CD4-positive, alpha-beta T cell treated with Interferon gamma for 1 hour (primary cell): ENCODE measurements around the gene RASGRF2.
"Not testable (repeated sequence)": the region's sequence is repeated elsewhere in the genome, so short reads cannot be mapped to it uniquely, and the experiment has no call there.

Source experiments
- DNase-seq: peaks from one replicate; pipeline ENCODE4 v3.0.0-alpha.2; 2020

The RASGRF2 gene

GRCh38 chr5:81246697-81247096 is 286.5 kb downstream of the RASGRF2 start:
- no peak for DNase-seq

- DNase-seq, result no peak
These were observed 287.3 kb downstream of the RASGRF2 start for GRCh38 chr5:81247441-81247972.

DNA sequence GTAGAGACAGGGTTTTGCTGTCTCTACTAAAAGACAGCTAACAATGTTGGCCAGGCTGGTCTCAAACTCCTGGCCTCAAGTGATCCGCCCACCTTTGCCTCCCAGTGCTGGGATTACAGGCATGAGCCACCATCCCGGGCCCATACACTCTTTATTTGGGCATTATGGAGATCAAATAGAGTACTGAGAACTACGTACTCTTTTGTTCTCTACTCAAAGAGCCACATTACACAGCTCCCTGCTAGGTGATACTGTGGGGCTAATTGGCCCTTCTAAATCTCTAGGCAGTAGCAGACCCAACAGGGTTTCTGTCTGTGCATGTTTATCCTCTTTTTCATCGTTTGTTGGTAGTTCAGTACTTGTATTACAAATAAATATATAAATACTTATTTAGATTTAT is 289.1 kb downstream of the RASGRF2 start:
- DNase-seq, result no peak

GRCh38 chr5:81250004-81250403 is 289.8 kb downstream of the RASGRF2 start:
- no peak for DNase-seq

DNA sequence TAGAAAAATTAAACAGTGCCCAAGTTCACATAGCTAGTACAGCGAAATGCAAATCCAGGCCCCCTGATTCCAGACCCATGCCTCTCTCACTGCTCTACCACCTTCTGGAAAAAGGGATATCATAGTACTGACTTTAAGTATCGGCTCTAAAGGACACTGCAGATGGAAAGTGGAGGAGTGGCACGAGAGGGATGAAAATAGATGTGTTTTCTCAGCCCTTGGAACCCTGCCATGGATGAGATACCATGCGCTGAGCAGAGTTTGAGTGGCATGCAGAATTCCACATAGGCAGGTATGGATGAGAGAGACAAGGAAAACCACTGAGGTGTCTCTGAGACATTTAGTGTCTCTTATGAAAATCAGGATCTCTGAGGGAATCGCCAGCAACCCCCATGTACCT is 291.8 kb downstream of the RASGRF2 start:
- no peak for DNase-seq

DNA sequence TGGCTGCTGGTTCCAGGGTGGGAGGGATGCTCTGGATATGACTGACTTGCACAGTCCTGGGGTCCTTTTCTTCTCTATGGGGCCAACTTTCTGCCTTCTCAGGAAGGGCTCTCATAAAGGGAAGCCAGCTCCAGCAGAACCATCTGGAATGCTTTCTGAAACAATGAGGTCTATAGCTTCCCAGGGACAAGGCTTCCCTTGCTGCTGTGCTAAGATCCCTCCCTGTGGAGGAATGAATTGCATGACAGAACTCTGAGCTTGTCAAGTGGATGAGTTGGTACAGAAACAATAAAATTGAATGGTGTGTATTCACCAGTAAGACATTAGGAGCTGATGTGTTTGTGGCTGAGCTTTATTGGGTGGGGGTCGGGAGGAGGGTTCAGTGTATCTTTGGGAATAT is 292.7 kb downstream of the RASGRF2 start:
- DNase-seq, result no peak

DNA sequence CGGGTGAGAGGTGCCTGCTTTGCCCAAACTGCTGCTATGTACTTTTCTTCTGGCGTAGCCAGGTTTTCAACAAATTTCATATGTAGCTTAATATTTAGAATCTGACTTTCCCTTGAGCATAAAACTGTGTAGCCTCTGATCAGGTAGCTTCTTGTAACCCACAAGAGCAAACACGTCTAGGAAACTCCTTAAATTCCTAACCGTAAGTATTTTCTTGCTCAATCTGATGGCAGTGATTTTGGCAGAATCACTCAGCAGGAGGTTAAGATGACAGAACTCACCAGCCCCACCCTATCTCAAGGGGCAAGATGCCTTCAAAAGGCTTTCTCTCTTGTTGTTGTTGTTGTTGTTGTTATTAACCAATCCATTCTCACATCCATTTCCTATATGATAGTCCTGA is 293.7 kb downstream of the RASGRF2 start:
- no peak for DNase-seq

- DNase-seq, result no peak
These were observed 294.9 kb downstream of the RASGRF2 start for GRCh38 chr5:81254886-81255559.

- no peak for DNase-seq
These were observed 296.6 kb downstream of the RASGRF2 start for GRCh38 chr5:81256766-81257165.

DNA sequence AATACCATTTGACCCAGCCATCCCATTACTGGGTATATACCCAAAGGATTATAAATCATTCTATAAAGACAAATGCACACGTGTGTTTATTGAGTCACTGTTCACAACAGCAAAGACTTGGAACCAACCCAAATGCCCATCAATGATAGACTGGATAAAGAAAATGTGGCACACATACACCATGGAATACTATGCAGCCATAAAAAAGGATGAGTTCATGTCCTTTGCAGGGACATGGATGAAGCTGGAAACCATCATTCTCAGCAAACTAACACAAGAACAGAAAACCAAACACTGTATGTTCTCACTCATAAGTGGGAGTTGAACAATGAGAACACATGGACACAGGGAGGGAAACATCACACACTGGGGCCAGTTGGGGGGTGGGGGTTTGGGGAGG is 302.6 kb downstream of the RASGRF2 start:
- DNase-seq, result not testable (repeated sequence)

DNA sequence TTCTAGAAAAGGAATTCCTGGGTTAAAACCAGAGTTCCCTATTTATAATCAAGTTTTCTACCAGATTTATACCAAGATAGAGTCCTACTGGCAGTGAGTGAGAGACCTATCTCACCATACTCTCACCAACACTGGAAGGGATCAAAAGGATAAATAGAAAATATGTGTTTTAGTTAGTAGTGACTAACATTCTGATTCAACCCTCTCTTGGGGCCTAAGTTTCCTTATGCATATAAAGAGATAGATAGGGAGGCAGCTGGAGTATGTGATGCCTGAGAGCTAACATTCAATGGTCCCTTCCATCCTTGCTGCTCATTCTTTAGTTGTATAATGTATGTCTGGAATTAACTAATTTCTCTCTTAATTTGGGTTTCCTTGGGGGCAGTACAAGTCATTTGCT is 304.9 kb downstream of the RASGRF2 start:
- DNase-seq, result no peak

DNA sequence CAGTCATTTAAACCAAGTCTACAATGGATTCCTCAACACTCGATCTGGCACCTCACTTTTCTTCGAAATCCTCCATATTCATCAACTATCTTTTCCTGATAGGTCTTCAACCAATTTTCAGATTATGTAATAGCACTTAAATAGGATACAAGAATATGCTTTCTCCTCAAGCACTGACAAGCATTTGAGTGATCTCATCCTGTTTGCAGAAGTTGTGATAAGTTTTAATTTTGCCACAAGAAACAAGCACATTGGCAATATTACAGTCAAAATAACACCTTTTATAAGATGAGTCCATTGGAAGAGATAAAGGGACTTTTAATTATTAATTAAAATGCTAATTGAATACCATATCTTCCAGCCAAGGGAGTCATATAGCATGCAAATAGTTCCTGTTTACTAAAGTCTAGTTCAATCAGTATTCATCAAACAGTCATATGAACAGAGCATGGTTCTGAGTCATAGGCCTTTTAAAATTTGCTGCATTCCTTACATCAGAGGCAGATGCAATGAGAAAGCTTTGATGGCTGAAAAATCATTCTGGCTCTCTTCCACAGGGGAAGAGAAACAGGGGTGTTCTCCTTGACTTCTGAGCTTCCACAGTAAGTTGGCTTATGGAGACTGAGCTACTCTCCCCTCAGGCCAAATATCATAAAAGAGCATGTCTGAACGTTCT is 308.5 kb downstream of the RASGRF2 start:
- no peak for DNase-seq

- no peak for DNase-seq
These were observed 309.7 kb downstream of the RASGRF2 start for GRCh38 chr5:81269751-81270393.

DNA sequence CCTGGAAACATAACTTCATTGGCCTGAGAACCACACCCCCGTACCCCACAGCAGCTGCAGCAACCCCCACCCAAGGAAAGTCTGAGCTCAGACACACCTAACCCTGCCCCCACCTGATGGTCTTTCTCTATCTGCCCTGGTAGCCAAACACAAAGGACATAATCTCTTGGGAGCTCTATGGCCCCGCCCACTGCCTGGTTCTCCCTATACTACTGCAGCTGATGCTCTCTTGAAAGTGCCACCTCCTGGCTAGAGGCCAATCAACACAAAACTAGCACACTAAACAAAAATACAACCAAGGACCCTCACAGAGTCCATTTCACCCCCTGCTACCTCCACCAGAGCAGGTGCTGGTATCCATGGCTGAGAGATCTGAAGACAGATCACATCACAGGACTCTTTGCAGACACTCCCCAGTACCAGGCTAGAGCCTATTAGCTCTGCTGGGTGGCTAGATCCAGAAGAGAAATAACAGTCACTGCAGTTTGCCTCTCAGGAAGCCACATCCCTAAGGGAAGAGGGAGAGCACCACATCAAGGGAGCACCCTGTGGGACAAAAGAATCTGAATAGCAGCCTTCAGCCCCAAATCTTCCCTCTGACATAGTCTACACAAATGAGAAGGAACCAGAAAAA is 310.3 kb downstream of the RASGRF2 start:
- DNase-seq, result not testable (repeated sequence)
